Measurements from ENCODE around the gene TADA2A. TPM values are rescaled to one million over a fixed set of nuclear protein-coding genes. Genes with fewer than 3 reads are reported as not detected.

TADA2A gene
- total RNA-seq, 1 experiment from 2014 or later, result 24.6 TPM

DNA sequence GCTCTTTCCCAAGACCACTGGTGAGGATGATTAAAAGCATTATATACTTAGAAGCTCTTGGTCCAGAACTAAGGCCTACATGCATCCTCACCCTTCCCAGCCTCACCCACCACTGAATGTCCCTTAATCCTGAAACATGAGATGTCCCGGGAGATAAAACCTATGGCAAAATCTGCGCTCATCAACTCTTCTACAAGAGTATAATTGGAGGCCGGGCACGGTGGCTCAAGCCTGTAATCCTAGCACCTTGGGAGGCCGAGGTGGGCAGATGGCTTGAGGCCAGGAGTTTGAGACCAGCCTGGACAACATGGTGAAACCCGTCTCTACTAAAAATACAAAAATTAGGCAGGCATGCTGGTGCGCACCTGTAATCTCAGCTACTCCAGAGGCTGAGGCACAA is 13.3 kb upstream of the TADA2A start (continued):
- TF ChIP-seq, protein P1, sequence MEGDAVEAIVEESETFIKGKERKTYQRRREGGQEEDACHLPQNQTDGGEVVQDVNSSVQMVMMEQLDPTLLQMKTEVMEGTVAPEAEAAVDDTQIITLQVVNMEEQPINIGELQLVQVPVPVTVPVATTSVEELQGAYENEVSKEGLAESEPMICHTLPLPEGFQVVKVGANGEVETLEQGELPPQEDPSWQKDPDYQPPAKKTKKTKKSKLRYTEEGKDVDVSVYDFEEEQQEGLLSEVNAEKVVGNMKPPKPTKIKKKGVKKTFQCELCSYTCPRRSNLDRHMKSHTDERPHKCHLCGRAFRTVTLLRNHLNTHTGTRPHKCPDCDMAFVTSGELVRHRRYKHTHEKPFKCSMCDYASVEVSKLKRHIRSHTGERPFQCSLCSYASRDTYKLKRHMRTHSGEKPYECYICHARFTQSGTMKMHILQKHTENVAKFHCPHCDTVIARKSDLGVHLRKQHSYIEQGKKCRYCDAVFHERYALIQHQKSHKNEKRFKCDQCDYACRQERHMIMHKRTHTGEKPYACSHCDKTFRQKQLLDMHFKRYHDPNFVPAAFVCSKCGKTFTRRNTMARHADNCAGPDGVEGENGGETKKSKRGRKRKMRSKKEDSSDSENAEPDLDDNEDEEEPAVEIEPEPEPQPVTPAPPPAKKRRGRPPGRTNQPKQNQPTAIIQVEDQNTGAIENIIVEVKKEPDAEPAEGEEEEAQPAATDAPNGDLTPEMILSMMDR (IDR thresholded peaks at IDR 0.05 in 2 of 3, conservative IDR thresholded peaks at IDR 0.05 in 1 of 3; ENCODE audit: borderline replicate concordance in 1 of 3, insufficient read depth in 1 of 3, low read depth in 2 of 3, low read length in 2 of 3), result no peak
- TF ChIP-seq EGR1 (IDR thresholded peaks at IDR 0.05; ENCODE audit: low read depth) (no peak), POLR2A (IDR thresholded peaks at IDR 0.05; ENCODE audit: borderline replicate concordance, extremely low read depth, insufficient read depth, insufficient read length) (no peak), ELF1 (IDR thresholded peaks at IDR 0.05; ENCODE audit: borderline replicate concordance, low read depth) (no peak), SRF (IDR thresholded peaks at IDR 0.05; ENCODE audit: low read depth) (no peak), EZH2phosphoT487 (IDR thresholded peaks at IDR 0.05; ENCODE audit: borderline replicate concordance) (no peak)
- TF ChIP-seq, protein P2, sequence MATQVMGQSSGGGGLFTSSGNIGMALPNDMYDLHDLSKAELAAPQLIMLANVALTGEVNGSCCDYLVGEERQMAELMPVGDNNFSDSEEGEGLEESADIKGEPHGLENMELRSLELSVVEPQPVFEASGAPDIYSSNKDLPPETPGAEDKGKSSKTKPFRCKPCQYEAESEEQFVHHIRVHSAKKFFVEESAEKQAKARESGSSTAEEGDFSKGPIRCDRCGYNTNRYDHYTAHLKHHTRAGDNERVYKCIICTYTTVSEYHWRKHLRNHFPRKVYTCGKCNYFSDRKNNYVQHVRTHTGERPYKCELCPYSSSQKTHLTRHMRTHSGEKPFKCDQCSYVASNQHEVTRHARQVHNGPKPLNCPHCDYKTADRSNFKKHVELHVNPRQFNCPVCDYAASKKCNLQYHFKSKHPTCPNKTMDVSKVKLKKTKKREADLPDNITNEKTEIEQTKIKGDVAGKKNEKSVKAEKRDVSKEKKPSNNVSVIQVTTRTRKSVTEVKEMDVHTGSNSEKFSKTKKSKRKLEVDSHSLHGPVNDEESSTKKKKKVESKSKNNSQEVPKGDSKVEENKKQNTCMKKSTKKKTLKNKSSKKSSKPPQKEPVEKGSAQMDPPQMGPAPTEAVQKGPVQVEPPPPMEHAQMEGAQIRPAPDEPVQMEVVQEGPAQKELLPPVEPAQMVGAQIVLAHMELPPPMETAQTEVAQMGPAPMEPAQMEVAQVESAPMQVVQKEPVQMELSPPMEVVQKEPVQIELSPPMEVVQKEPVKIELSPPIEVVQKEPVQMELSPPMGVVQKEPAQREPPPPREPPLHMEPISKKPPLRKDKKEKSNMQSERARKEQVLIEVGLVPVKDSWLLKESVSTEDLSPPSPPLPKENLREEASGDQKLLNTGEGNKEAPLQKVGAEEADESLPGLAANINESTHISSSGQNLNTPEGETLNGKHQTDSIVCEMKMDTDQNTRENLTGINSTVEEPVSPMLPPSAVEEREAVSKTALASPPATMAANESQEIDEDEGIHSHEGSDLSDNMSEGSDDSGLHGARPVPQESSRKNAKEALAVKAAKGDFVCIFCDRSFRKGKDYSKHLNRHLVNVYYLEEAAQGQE (IDR thresholded peaks at IDR 0.05; ENCODE audit: low read depth), result no peak
- TF ChIP-seq, protein P3, sequence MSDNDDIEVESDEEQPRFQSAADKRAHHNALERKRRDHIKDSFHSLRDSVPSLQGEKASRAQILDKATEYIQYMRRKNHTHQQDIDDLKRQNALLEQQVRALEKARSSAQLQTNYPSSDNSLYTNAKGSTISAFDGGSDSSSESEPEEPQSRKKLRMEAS (IDR thresholded peaks at IDR 0.05), result no peak

DNA sequence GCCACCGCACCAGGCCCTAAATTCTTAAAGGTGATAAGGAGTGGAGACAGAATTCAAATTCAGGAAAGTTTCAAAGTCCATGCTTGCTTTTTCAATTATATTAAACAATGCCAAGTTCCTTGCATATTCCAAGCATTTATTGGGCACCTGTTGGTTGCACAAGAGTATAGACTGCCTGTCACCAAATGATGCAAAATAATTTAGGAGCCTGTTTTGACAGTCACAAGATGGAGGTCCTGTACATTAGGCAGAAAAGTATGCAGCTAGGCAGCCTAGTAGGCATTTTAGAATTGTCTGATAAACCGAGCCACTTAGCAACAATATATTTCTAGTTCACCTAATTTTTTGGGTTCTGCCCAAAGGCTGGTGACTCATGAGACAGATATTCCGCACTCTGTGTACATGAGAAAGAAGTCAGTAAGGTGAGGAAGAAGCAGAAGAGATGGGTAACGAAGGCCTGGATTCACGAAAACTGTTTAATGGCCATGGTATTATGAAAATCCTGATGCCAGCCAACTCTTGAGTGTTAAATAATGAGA is 7.4 kb upstream of the TADA2A start:
- Histone ChIP-seq H3K27ac (ENCODE audit: low read depth, low read length) (no peak overlapping the region), H3K79me2 (ENCODE audit: insufficient read depth, low read length) (no peaks in the 10 kb centered on the region), H2AFZ (ENCODE audit: low read depth, low read length, poor library complexity, severe bottlenecking) (no peak overlapping the region), H4K20me1 (ENCODE audit: insufficient read depth) (no peaks in the 10 kb centered on the region), H3K9ac (ENCODE audit: low read length) (no peak overlapping the region), H3K27me3 (ENCODE audit: insufficient read depth, low read length) (no peaks in the 10 kb centered on the region), H3K36me3 (ENCODE audit: control insufficient read depth in 1 of 2, insufficient read depth in 2 of 2, low read length in 2 of 2) (no peaks in the 10 kb centered on the region), H3K4me1 (ENCODE audit: control insufficient read depth in 1 of 2, insufficient read depth in 2 of 2, low read length in 2 of 2) (peaks cover 6 to 18% of the 10 kb centered on the region in 2 experiments), H3K4me2 (ENCODE audit: low read length) (peak overlapping the region; percentile 13; the same call in 1 of the 2 replicates), H3K9me3 (ENCODE audit: control insufficient read depth in 1 of 2, insufficient read depth in 1 of 2, low read depth in 1 of 2, low read length in 2 of 2) (no peaks in the 10 kb centered on the region), H3K9me2 (ENCODE audit: insufficient read depth) (no peaks in the 10 kb centered on the region), H3K4me3 (replicated peaks in 1 of 2; ENCODE audit: low read depth in 1 of 2, low read length in 2 of 2) (no peak overlapping the region)
- POLR2A ChIA-PET, result no interaction called here
- no peak for DNase-seq (ENCODE audit: low read depth, low spot score)
- TF ChIP-seq FOSL1 (IDR thresholded peaks at IDR 0.05; ENCODE audit: low read depth) (peak; percentile 23; the same call in 1 of the 2 replicates), JUND (IDR thresholded peaks at IDR 0.05) (peak; percentile 36; the same call in 1 of the 2 replicates), SIN3A (IDR thresholded peaks at IDR 0.05; ENCODE audit: low read depth) (no peak)
- 0 out of 2 replicates have a peak, but pooled peaks have one; percentile 35 for ATAC-seq
- RAD21 ChIA-PET (ENCODE audit: low non-redundant PET in 1 of 2, low total read pairs in 2 of 2, uncharacterized antibody in 2 of 2, unreplicated experiment in 2 of 2), result no interaction called here
- no TSS peak for BruUV-seq (replicated peaks)
- CTCF ChIA-PET, result interaction anchor here (2.6 kb wide), 1 partner anchor 26 kb away, joined by 19 read pairs; no protein-coding TSS in a partner anchor
- intact Hi-C loops (cut with micrococcal nuclease), result loop anchor here (5.0 kb wide), 2 partner anchors 42 to 772 kb away; no protein-coding TSS in a partner anchor
